Hepatocyte (in vitro differentiated cells): Measurements from ENCODE around the gene TUBB3. TPM values are rescaled to one million over a fixed set of nuclear protein-coding genes. Genes with fewer than 3 reads are reported as not detected.

Experiments used
- DNase-seq: peaks from one replicate; pipeline ENCODE4 v3.0.0-alpha.2; 2016; ENCODE audit warnings: low spot score
- H2AFZ ChIP-seq: fragments of 200-600 bp; sonication (generic); 2 replicates; pipeline ENCODE4 v1.6.0; 2016; ENCODE audit warnings: antibody characterized with exemption, mild to moderate bottlenecking
- H3K27ac ChIP-seq: fragments of 200-600 bp; sonication (generic); 2 replicates; pipeline ENCODE4 v1.5.1; 2016; ENCODE audit warnings: mild to moderate bottlenecking
- H3K27me3 ChIP-seq: fragments of 200-600 bp; sonication (generic); 2 replicates; pipeline ENCODE4 v1.6.1; 2016
- H3K36me3 ChIP-seq: fragments of 200-600 bp; sonication (generic); replicated peaks from 2 replicates; pipeline ENCODE4 v1.5.1; 2016; ENCODE audit warnings: low read depth; ENCODE audit not compliant: insufficient read depth
- H3K4me1 ChIP-seq: fragments of 200-600 bp; sonication (generic); 2 replicates; pipeline ENCODE4 v1.5.1; 2016; ENCODE audit warnings: mild to moderate bottlenecking, moderate library complexity; ENCODE audit not compliant: insufficient read depth
- H3K4me2 ChIP-seq: fragments of 200-600 bp; sonication (generic); 2 replicates; pipeline ENCODE4 v1.6.0; 2016
- H3K4me3 ChIP-seq: fragments of 200-600 bp; sonication (generic); 2 replicates; pipeline ENCODE4 v1.5.1; 2016; ENCODE audit warnings: mild to moderate bottlenecking
- H3K79me2 ChIP-seq: fragments of 200-600 bp; sonication (generic); 2 replicates; pipeline ENCODE4 v1.6.0; 2017; ENCODE audit warnings: mild to moderate bottlenecking
- H3K9me2 ChIP-seq: fragments of 200-600 bp; sonication (generic); replicated peaks from 2 replicates; pipeline ENCODE4 v1.6.0; 2017; ENCODE audit warnings: mild to moderate bottlenecking; ENCODE audit not compliant: insufficient read depth
- H3K9me3 ChIP-seq: fragments of 200-600 bp; sonication (generic); 2 replicates; pipeline ENCODE4 v1.5.1; 2016; ENCODE audit warnings: low read depth, mild to moderate bottlenecking
- H4K20me1 ChIP-seq: fragments of 200-600 bp; sonication (generic); 2 replicates; pipeline ENCODE4 v1.6.0; 2016; ENCODE audit warnings: mild to moderate bottlenecking; ENCODE audit not compliant: insufficient read depth, poor library complexity, severe bottlenecking
- CTCF ChIP-seq: fragments of 200-600 bp; sonication (generic); IDR thresholded peaks from 2 replicates; pipeline ENCODE4 v1.5.1; 2016; ENCODE audit warnings: antibody characterized with exemption, mild to moderate bottlenecking; ENCODE audit not compliant: poor library complexity
- EZH2 ChIP-seq: fragments of 200-600 bp; sonication (generic); IDR thresholded peaks from 2 replicates; pipeline ENCODE4 v1.6.1; 2016; ENCODE audit warnings: antibody characterized with exemption, mild to moderate bottlenecking, borderline replicate concordance
- EZH2phosphoT487 ChIP-seq: fragments of 200-600 bp; sonication (generic); IDR thresholded peaks from one replicate; pipeline ENCODE4 v1.6.1; 2018; ENCODE audit warnings: antibody characterized with exemption, mild to moderate bottlenecking, low read depth, moderate library complexity; ENCODE audit not compliant: unreplicated experiment, severe bottlenecking
- WGBS: methylation state at CpG from one replicate; pipeline ENCODE4 v1.1.6; 2016; ENCODE audit warnings: low lambda C conversion rate; ENCODE audit errors: missing lambda C conversion rate; 5-methylcytosine and 5-hydroxymethylcytosine counted together
- polyA plus RNA-seq: library from polyadenylated mRNA; unstranded; fragments of >200 nt; fragmentation: Nextera tagmentation; extraction: Ambion mirVana; gene quantifications from 2 replicates; pipeline ENCODE4 v1.2.1, GENCODE V29; 2016
- total RNA-seq: library from RNA; depleted of rRNA; stranded (reverse); fragments of >200 nt; gene quantifications from 2 replicates; pipeline ENCODE4 v1.2.3, GENCODE V29; 2014

The TUBB3 gene
- total and polyA plus RNA-seq, 2 experiments from 2014 or later, result 69.3 to 87.2 TPM

- Histone ChIP-seq H3K9me3 (no peaks in the 10 kb centered on the region), H3K27me3 (no peaks in the 10 kb centered on the region)
- WGBS, result 92% methylated on average over 5 of the region's 5 CpGs
These were observed 21.6 kb downstream of the TUBB3 start for GRCh38 chr16:89944773-89945172.

GRCh38 chr16:89945654-89946053 is 22.5 kb downstream of the TUBB3 start:
- Histone ChIP-seq H3K27me3 (no peaks in the 10 kb centered on the region), H3K4me1 (peaks cover 7% of the 10 kb centered on the region), H3K4me2 (no peak overlapping the region), H2AFZ (no peak overlapping the region), H3K4me3 (no peak overlapping the region), H3K9me2 (no peaks in the 10 kb centered on the region), H3K9me3 (no peaks in the 10 kb centered on the region), H3K79me2 (peaks cover 14% of the 10 kb centered on the region), H3K27ac (no peak overlapping the region), H3K36me3 (no peaks in the 10 kb centered on the region), H4K20me1 (peaks cover 2% of the 10 kb centered on the region)
- WGBS, result 53% methylated on average over 7 of the region's 7 CpGs
- TF ChIP-seq EZH2phosphoT487 (no peak), CTCF (no peak), EZH2 (no peak)
- no peak for DNase-seq

More at GRCh38 chr16:89944773-89945172, 21.6 kb downstream of the TUBB3 start:
- Histone ChIP-seq H3K4me1 (peaks cover 7% of the 10 kb centered on the region), H3K79me2 (peaks cover 7% of the 10 kb centered on the region), H3K27ac (no peak overlapping the region), H4K20me1 (peaks cover 2% of the 10 kb centered on the region), H3K36me3 (no peaks in the 10 kb centered on the region), H3K4me3 (no peak overlapping the region), H3K4me2 (no peak overlapping the region), H3K9me2 (no peaks in the 10 kb centered on the region), H2AFZ (no peak overlapping the region)
- no peak for DNase-seq
- TF ChIP-seq EZH2, result no peak
- no peak for TF ChIP-seq EZH2phosphoT487
- no peak for TF ChIP-seq CTCF

- no peaks in the 10 kb centered on the region for H3K9me2 ChIP-seq
- no peaks in the 10 kb centered on the region for H3K36me3 ChIP-seq
- H2AFZ ChIP-seq, result no peak overlapping the region
- H3K4me3 ChIP-seq, result no peak overlapping the region
- TF ChIP-seq EZH2 (no peak), EZH2phosphoT487 (no peak), CTCF (no peak)
- no peaks in the 10 kb centered on the region for H3K27me3 ChIP-seq
- no peaks in the 10 kb centered on the region for H3K9me3 ChIP-seq
- no peak overlapping the region for H3K4me2 ChIP-seq
- peaks cover 15% of the 10 kb centered on the region for H3K79me2 ChIP-seq
- H3K27ac ChIP-seq, result no peak overlapping the region
- H3K4me1 ChIP-seq, result peaks cover 7% of the 10 kb centered on the region
- peaks cover 2% of the 10 kb centered on the region for H4K20me1 ChIP-seq
- no peak for DNase-seq
- WGBS, result 96% methylated on average over 3 of the region's 5 CpGs
These were observed 23.4 kb downstream of the TUBB3 start for GRCh38 chr16:89946515-89946914.
